H1 (cell line): ENCODE data around the gene SAP30L. TPM values are rescaled to one million over a fixed set of nuclear protein-coding genes. Genes with fewer than 3 reads are reported as not detected.

Source experiments
- CHD1 ChIP-seq: IDR thresholded peaks from 2 replicates; pipeline ENCODE4 v1.6.1; 2012; ENCODE audit warnings: low read depth, low read length, improper control_type of control experiment
- POLR2A ChIP-seq, 2 experiments: IDR thresholded peaks; 1 replicate in 1 of 2; 2 replicates in 1 of 2; pipeline ENCODE4 v1.6.1; 2011; ENCODE audit warnings: low read depth in 2 of 2, low read length in 2 of 2, mild to moderate bottlenecking in 2 of 2; ENCODE audit errors: control extremely low read depth in 1 of 2
- SP1 ChIP-seq: IDR thresholded peaks from 2 replicates; pipeline ENCODE4 v1.6.1; 2011; ENCODE audit warnings: low read depth, low read length
- polyA plus RNA-seq, 7 experiments: library from polyadenylated mRNA; depleted of rRNA in 3 of 7; stranded (reverse) in 5 of 7; unstranded in 2 of 7; fragments of >200 nt in 5 of 7; fragments of 200-250 nt in 2 of 7; gene quantifications; 1 replicate in 5 of 7; 2 replicates in 1 of 7; 4 replicates in 1 of 7; pipeline versions ENCODE4 v1.2.1 to v1.2.3, GENCODE V29; 2011 to 2013; ENCODE audit warnings: missing spikeins in 2 of 7, mixed read lengths in 2 of 7
- total RNA-seq: library from RNA; stranded (reverse); fragmentation: NEBNext Ultra II Directional; extraction: Animal tissue kit (Norgen Biotek cat#: 25700); gene quantifications from 2 replicates; pipeline ENCODE4 v1.2.1, GENCODE V29; 2021
- TF ChIP-seq, protein P1 (sequence below): IDR thresholded peaks from 2 replicates; pipeline ENCODE4 v1.6.1; 2011; ENCODE audit warnings: low read length, improper control_type of control experiment

The SAP30L gene
- total and polyA plus RNA-seq, 2 of the 8 experiments (the other 6 are each of a cell fraction or from before 2014, with no cell fraction given): 12.2 to 31.5 TPM

- TF ChIP-seq SP1 (no peak), CHD1 (no peak), POLR2A (IDR thresholded peaks at IDR 0.05; ENCODE audit: control extremely low read depth in 1 of 2, low read depth in 2 of 2, low read length in 2 of 2) (no peak)
- TF ChIP-seq, protein P1, sequence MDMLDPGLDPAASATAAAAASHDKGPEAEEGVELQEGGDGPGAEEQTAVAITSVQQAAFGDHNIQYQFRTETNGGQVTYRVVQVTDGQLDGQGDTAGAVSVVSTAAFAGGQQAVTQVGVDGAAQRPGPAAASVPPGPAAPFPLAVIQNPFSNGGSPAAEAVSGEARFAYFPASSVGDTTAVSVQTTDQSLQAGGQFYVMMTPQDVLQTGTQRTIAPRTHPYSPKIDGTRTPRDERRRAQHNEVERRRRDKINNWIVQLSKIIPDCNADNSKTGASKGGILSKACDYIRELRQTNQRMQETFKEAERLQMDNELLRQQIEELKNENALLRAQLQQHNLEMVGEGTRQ: no peak
- TF ChIP-seq, all 59 proteins: peak for 0
Measured at GRCh38 chr5:154429341-154429740, 16.5 kb upstream of the SAP30L start (continued).
